GM12801 (cell line): ENCODE measurements around the gene PEAR1.

ENCODE experiments used
- CTCF ChIP-seq: IDR thresholded peaks from one replicate; pipeline ENCODE4 v1.5.1; 2011; ENCODE audit warnings: control low read depth; ENCODE audit not compliant: insufficient read length; ENCODE audit errors: extremely low read depth

The PEAR1 gene

DNA sequence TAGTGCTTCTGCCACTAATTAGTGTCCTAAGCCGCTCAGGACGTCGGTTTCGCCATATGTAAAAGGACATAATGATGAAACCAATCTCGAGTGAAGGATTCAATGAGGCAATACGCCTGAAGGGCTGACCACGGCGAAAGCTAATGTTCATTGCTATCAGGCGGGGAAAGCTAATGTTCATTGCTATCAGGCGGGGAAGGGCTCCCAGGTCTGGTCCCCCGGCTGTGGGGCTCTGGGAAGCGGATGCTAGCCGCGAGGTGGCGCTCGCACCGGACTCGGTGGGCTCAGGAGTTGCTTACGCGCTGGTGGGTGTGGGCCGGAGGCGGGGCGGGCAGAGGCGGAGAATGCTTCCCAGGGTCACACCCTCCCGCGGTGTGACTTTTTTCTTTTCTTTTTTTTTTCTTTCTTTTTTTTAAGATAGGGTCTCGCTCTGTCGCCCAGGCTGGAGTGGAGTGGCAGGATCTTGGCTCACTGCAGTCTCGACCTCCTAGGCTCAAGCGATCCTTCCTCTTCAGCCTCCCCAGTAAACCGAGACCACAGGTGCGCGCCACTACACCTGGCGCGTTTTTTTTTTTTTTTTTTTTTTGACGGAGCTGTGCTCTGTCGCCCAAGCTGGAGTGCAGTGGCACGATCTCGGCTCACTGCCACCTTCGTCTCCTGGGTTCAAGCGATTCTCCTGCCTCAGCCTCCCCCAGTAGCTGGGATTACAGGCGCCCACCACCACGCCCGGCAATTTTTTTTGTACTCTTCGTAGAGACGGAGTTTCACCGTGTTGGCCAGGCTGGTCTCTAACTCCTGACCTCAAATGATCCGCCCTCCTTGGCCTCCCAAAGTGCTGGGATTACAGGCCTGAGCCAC lies 1.1 kb upstream of the PEAR1 start:
- TF ChIP-seq CTCF: no peak

GRCh38 chr1:156894001-156894400 lies 483 bp downstream of the PEAR1 start:
- no peak for TF ChIP-seq CTCF

DNA sequence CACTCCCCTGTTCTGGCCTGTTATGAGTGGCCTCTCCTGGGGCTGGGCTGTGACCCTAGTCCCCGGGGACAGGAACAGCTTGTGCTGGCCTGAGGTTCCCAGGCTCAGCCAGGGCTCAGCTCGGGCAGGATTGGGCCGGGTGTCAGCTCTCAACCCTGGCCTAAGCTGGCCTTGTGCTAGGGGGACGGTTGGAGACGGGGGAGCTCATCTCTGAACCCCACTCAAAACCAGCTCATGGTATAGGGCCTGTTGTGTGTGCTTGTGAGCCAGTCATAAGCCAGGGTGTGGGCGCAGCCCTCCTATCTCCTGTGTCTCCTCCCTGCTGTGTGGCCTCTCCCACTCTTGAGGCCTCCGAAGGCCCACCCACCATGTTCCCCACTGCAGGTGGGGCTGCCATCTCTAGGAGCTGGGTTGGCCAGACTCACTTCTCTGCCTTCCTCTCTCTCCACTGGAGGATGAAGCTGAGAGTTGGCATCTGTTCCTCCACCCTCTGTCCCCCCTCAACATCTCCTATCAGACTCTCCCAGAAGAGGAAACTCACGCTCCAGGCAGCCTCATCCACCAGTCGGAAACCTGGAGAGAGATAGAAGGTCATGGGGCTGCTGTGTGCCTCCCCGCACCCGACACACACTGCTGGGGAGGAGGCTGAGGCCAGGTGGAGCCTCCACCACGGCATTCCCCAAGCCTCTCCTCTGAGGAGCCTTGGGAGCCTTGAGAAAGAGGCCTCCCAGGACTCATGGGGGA lies 1.4 kb downstream of the PEAR1 start:
- TF ChIP-seq CTCF: no peak

GRCh38 chr1:156895455-156895812 lies 1.9 kb downstream of the PEAR1 start:
- TF ChIP-seq CTCF: no peak

DNA sequence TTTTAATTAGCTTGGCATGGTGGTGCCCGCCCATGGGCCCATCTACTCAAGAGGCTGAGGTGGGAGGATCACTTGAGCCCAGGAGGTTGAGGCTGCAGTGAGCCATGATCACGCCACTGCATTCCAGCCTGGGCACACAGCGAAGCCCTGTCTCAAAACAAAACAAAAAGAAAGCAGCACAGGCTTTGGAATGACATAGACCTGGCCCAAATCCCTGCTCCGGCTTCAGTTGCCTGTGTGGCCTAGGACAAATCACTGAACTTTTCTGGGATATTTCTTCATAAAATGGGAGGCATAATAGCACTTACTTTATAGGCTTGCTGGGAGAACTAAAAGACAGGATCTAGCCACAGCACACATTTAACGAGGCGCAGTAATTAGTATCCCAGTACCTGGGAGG lies 2.4 kb downstream of the PEAR1 start:
- TF ChIP-seq CTCF: no peak

- no peak for TF ChIP-seq CTCF
Measured at GRCh38 chr1:156896490-156897033, 3.0 kb downstream of the PEAR1 start.

GRCh38 chr1:156897078-156897825 lies 3.7 kb downstream of the PEAR1 start:
- TF ChIP-seq CTCF: no peak
